GM18867 (cell line): ENCODE results near the gene ST6GALNAC1.

Experiments
- ATAC-seq: cut with Tn5 transposase; IDR thresholded peaks from one replicate; pipeline ENCODE4 v1.9.1; 2021; ENCODE audit warnings: mild to moderate bottlenecking, moderate library complexity; ENCODE audit not compliant: unreplicated experiment

The ST6GALNAC1 gene

DNA sequence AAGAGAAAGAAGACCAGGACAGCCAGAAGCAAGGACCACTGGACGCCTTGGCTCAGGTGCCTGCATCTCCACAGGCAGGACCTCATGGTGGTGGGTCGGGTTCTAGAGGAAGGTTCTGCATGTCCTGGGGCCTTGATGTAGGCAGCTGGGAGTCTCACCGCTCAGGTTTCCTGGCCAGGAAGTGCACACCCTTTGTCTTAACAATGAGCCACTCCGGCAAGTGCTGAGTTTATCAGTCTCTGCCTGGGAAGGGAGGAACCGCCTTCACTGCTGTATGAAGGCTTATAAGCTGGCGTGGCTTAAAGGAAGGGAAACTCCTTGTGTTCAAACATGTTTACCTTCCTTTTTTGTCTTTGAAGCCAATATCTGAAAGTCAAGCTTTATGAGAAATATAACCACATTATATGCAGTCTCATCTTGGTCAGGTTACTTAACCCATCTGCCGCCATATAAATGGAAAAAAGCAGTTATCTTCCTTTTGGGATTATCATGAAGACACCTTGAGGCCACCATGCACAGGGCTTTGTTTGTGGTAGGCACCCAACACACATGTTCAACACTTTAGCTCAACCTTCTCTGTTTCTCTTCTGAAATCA lies at the start of gene ST6GALNAC1:
Gene ST6GALNAC1, minus strand, starts transcription at position 205 of the 596 bp plus-strand sequence. Its CDS starts 119 bp downstream, at position 86.
- no peak for ATAC-seq

DNA sequence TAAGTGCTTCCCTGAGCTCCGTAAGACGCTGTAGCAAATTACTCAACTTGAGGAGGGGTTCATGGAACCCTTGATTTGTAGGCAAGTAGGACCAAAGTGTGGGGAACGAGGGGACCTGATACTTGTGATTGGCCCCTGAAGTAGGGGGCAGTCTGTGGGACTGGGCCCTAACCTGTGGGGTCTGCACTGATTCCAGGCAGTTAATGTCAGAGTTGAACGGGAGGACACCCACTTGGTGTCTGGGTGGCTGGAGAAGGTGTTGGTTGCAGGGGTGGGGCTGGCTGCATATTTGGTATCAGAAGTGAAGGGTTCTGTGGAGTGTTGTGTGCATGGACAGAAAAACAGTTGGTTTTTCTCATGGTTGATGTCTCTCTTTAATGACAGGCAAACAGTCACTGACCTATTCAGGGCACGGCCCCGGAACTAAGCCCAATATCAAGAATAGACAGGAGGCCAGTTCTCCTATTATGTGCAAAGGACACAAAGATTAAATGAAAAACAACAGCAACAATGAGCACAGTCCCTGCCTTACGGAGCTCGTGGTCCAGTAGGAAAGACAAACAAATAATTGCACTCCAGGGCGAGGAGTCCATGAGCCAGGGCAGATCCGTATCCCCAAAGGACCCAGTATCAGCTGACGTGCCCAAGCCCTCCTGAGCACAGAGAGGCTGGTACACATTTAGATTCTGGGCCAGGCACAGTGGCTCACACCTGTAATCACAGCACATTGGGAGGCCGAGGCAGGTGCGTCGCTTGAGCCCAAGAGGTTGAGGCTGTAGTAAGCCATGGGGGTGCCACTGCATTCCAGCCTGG lies 48.0 kb upstream of the ST6GALNAC1 start:
- ATAC-seq = no peak

DNA sequence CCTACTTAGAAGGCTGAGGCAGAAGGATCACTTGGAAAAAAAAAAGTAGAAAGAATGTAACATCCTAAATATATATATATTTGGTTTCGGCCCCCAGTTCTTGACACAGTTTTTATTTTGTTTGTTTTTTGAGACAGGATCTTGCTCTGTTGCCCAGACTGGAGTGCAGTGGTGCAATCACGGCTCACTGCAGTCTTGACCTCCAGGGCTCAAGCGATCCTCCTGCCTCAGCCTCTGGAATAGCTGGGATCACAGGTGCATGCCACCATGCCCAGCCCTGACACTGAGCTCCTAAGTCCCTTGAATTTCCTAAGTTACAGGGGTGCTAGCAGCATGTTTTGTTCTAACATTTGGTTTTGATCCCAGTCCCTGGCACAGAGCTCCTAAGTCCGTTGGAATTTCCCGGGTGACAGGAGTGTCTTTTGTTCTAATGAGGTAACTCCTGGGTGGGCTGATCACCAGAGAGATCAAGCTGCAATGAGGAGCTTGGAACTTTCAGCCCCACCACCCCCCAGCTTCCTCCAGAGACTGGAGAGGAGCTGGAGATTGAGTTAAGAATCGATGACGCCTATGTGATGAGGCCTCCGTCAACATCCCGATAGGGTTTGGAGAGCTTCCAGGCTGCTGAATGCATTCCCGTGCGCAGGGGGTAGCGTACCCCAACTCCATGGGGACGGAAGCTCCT lies 47.2 kb upstream of the ST6GALNAC1 start:
- no peak for ATAC-seq

GRCh38 chr17:76689859-76690258 lies 46.3 kb upstream of the ST6GALNAC1 start:
- ATAC-seq = no peak

GRCh38 chr17:76688165-76688622 lies 44.6 kb upstream of the ST6GALNAC1 start:
- ATAC-seq = no peak

- no peak for ATAC-seq
Measured at GRCh38 chr17:76687298-76688164, 44.0 kb upstream of the ST6GALNAC1 start.

DNA sequence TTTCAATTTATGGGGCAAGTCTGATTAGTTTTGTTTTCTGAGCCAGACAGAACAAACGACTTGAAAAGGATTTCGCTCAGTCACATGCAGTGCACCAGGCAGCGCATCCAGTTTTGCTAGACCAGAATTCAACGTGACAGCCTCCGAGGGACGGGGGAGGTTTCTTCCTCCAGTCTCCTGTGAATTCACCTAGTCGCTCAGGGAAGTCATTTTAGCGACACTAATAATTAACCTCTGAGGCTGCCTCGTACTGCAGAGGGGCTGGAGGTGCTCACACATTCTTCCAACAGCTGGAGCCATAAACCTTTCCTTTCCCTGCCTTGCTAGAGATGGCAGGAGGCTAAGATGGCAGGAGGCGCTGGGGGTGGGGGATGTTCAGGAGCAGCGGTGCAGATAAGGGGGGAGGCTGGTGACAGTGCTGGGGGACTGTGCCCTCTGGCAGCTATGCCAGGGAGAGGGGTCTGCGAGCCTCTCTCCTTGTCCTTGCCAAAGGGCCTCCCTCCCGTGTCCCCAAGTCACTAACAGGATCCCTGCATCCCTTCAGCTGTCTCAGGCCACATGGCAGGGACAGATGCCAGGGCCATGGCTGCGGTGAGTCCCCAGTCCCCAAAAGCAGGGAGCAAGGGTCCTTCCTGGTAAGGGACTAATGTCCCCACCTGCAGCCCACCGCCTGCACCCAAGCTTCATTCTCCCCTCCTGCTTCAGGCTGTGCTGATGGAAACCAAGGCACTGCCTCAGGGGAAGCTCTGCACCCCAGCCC lies 43.2 kb upstream of the ST6GALNAC1 start:
- ATAC-seq = no peak

DNA sequence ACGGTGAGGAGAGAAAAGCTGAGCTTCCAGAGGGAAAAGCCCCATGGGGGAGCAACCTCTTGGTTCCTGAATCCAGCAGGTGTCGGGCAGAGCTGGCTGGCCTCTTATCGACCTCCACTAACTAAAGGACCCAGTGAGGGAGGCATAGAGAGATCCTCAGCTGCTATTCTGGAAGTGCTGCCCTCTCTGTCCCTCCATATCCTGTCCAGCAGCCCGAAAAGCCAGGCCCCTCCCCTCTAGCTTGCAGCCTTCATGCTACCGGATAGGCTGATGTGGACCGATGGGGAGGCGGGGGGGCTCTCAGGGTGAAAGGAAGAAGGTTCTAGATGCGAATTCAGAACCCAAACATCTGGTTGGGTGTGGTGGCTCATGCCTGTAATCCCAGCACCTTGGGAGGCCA lies 42.3 kb upstream of the ST6GALNAC1 start:
- ATAC-seq = no peak

DNA sequence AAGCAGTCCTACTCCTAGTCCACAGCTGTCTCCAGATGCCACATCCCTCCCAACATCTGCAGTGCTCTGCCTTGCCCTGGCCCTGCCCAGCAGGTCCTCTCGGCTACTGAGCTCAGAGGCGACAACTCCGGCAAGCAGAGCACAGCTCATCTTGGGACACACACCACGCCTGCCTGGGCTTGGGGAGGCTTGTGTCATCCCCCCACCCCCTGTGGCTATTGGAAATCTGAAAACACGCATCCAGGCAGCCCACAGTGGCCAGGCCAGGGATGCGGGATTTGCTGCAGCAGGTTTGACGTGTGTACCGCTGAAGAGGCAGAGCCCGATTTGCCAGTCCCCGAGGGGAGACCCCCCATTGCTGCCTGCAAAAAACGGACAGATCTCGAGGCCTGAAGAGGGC lies 41.8 kb upstream of the ST6GALNAC1 start:
- no peak for ATAC-seq

- no peak for ATAC-seq
Measured at GRCh38 chr17:76684756-76685155, 41.2 kb upstream of the ST6GALNAC1 start.

GRCh38 chr17:76683921-76684745 lies 40.6 kb upstream of the ST6GALNAC1 start:
- ATAC-seq = no peak

DNA sequence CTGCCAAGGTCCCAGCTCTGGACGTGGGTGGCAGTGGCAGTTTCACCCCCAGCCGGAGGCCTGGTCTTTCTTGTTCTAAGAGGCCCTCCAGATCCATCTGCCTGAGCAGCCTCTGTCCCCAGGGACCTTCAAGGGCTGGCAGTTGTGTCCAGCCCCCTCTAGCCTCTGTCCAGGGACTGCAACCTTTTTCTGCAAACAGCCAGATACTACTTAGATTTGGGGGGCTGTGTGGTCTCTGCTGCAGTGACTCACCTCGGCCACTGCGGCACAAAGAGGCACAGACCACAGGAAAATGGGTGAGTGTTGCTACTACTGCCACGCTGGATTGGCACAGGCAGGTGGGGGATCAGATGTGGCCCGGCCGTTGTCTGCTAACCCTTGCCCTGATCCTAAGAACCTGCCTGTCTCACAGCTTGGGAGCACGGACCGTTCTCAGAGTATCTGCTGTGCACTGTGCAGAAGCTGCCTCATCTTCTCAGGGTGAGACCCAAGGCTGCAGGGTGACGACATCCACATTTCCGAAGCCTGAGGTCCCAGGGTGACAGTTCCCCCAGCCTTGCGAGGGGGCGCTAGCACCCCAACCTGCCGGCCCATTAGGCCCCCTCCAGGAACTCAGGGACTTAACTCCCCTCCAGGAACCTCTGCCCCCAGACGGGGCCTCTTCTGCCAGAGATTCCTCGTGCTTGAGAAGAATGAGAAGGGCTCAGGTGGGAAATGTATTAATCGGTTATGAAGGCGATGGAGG lies 39.6 kb upstream of the ST6GALNAC1 start:
- ATAC-seq = no peak

DNA sequence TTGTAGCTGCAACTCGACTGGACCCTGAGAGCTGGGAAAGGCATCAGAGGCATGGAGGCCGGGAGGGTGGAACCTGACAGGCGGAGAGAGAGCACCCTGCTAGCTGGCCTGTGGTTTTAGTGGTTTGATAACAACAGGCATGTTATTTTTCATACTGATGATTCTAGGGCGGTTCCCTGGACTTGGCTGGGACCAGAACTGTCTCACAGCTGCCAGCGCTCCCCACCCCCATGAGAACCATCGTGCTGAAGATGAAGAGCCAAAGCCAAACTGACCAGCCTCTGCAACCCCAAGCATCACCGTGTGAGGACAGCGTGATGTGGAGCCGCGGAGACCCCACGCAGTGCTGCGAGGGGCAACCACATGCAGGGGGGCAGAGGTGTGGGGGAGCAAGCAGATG lies 38.7 kb upstream of the ST6GALNAC1 start:
- ATAC-seq = no peak

DNA sequence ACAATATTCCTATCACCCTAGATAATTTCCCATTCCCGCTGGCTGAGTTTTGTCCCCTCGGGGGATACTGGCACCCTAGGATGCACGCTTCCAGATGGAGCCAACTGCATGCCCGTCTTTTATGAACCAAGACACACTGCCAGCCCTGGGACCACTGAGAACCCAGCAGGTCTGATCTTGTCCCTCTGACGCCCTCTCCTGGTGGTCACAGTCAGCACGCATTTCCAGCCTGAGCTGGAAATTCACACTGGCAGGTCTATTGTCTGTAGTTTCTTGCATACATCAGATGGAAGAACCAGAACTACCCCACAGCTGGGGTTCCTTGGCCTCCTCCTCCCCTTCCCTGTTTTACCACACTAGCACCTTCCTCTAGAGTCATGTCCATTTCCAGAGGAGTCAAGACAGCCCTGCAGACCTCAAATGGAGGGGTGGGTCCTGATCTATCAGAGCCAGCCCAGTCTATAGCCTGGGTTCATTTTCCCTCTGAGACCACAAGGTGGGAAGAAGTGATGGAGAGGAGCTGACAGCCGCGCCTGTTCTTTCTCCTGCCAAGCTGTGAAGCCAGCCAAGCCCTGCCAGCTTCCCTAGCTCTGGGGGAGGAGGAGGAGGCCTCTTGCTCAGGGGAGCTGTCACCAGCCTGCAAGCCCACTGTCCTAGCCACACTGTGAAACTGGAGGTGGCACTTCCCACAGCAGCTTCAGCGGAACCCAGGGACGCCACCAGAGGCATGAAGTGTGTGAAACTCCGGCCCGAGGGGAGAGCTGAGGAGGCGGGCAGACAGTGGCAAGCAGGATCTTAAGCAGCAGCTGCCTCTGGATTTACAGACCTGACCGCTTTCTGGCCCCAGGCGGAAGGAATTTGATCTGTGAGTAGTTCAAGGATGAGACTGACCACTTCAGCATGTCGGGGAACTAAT lies 37.9 kb upstream of the ST6GALNAC1 start:
- no peak for ATAC-seq

DNA sequence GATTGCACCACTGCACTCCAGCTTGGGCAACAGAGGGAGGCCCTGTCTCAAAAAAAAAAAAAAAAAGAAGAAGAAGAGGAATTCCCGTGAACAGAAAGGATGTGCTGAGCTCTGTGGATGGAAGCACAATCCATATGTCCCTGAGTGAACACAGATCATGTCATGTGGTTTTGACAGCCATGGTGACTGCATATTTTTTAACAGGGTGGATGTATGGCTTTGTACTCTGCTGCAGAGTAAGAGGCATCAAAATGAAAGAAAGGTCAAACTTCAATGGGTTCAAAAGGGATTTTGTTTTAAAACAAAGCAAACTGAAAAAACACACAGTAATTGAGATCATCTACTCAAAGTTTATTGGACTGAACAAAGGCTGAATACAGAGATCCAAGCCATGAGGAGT lies 35.7 kb upstream of the ST6GALNAC1 start:
- no peak for ATAC-seq

- no peak for ATAC-seq
Measured at GRCh38 chr17:76678330-76678729, 34.8 kb upstream of the ST6GALNAC1 start.

GRCh38 chr17:76677406-76677805 lies 33.8 kb upstream of the ST6GALNAC1 start:
- ATAC-seq = no peak

GRCh38 chr17:76676629-76677028 lies 33.1 kb upstream of the ST6GALNAC1 start:
- no peak for ATAC-seq
